GM13976 (cell line): Measurements from ENCODE around the gene DRC7.

Experiments
- DNase-seq: peaks from one replicate; pipeline ENCODE4 v3.0.0; 2012; ENCODE audit warnings: low spot score
- in situ Hi-C: fragments of 300-500 bp; cut with MboI; formaldehyde crosslinking; loops from one replicate; pipeline ENCODE4 v1.12.0; 2022; ENCODE audit warnings: low sequenced_read_pairs, mixed read lengths, inconsistent platforms; ENCODE audit not compliant: unreplicated experiment
- TF ChIP-seq, protein P1 (sequence below): IDR thresholded peaks from 2 replicates; pipeline ENCODE4 v1.5.1; 2012; ENCODE audit warnings: borderline replicate concordance, mild to moderate bottlenecking; ENCODE audit not compliant: insufficient read depth; ENCODE audit errors: extremely low read depth, missing control alignments, control extremely low read depth

The DRC7 gene

GRCh38 chr16:57672416-57672815, 22.2 kb upstream of the DRC7 start:
- DNase-seq = no peak
- in situ Hi-C loops = no loop called here
- TF ChIP-seq, protein P1, sequence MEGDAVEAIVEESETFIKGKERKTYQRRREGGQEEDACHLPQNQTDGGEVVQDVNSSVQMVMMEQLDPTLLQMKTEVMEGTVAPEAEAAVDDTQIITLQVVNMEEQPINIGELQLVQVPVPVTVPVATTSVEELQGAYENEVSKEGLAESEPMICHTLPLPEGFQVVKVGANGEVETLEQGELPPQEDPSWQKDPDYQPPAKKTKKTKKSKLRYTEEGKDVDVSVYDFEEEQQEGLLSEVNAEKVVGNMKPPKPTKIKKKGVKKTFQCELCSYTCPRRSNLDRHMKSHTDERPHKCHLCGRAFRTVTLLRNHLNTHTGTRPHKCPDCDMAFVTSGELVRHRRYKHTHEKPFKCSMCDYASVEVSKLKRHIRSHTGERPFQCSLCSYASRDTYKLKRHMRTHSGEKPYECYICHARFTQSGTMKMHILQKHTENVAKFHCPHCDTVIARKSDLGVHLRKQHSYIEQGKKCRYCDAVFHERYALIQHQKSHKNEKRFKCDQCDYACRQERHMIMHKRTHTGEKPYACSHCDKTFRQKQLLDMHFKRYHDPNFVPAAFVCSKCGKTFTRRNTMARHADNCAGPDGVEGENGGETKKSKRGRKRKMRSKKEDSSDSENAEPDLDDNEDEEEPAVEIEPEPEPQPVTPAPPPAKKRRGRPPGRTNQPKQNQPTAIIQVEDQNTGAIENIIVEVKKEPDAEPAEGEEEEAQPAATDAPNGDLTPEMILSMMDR = no peak

DNA sequence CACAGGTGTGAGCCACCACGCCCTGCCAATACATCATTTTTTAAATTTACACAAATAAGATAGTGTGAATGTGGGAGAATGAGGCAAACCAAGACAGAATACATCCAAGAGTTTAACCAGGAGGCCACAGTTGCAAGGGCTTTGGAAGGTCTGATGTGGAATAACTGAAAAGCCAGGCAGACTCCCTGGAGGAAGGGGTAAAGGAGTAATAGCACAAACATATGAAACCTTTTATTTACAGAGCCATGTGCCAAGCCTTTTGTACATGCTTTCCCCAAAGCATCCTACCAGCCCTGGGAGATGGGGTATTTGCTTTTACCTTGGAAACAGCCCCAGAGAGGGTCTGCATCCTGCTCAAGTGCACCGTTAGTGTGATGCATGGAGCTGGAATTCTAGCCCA, 21.8 kb upstream of the DRC7 start:
- DNase-seq = no peak
- in situ Hi-C loops = no loop called here

GRCh38 chr16:57675741-57676551, 18.7 kb upstream of the DRC7 start:
- DNase-seq = no peak
- in situ Hi-C loops = no loop called here
- TF ChIP-seq, protein P1 = no peak

More for the DNA sequence above, 21.8 kb upstream of the DRC7 start:
- TF ChIP-seq, protein P1 = no peak

GRCh38 chr16:57676553-57677085, 18.0 kb upstream of the DRC7 start:
- in situ Hi-C loops = no loop called here
- TF ChIP-seq, protein P1 = no peak
- no peak for DNase-seq

GRCh38 chr16:57677622-57678369, 16.8 kb upstream of the DRC7 start:
- TF ChIP-seq, protein P1 = no peak
- DNase-seq = no peak
- in situ Hi-C loops = no loop called here

DNA sequence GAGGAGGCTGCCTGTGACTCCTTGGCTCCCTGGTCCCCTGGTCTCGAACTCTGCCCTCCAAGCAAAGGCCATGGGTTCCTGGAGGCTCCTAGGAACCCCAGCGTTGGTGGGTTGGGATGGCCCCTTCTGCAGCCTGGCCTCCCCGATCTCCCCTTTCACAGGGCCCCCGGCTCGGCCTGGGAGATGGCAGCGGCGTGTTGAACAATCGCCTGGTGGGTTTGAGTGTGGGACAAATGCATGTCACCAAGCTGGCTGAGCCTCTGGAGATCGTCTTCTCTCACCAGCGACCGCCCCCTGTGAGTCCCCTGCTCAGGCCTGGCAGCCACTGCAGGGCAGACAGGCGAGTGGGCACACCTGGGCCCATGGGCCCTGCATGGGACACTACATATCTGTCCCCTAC, 15.6 kb upstream of the DRC7 start:
- TF ChIP-seq, protein P1 = no peak
- DNase-seq = no peak
- in situ Hi-C loops = no loop called here
